GM23248 (cell line): Measurements from ENCODE around the gene CEACAM16.

ENCODE experiments used
- EZH2 ChIP-seq: fragments of 200-600 bp; sonication (generic); IDR thresholded peaks from 2 replicates; pipeline ENCODE4 v1.6.1; 2018; ENCODE audit warnings: antibody characterized with exemption, mild to moderate bottlenecking; ENCODE audit not compliant: insufficient read depth, poor library complexity, severe bottlenecking
- EZH2phosphoT487 ChIP-seq: fragments of 200-600 bp; sonication (generic); IDR thresholded peaks from 2 replicates; pipeline ENCODE4 v1.6.1; 2018; ENCODE audit warnings: antibody characterized with exemption, moderate library complexity, mild to moderate bottlenecking, low read depth; ENCODE audit not compliant: insufficient read depth

- no peak for TF ChIP-seq EZH2
- TF ChIP-seq EZH2phosphoT487, result no peak
Measured at GRCh38 chr19:44738603-44739558, 39.9 kb downstream of the CEACAM16 start.
